ENCODE results near the gene TTC39B. TPM values are rescaled to one million over a fixed set of nuclear protein-coding genes. Genes with fewer than 3 reads are reported as not detected.

Gene TTC39B
- total RNA-seq, 1 experiment from 2014 or later, result 6.0 TPM

- intact Hi-C loops (cut with micrococcal nuclease; ENCODE audit: unreplicated experiment), result no loop called here
- CTCF ChIA-PET, result no interaction called here
- no peaks in the 10 kb centered on the region for H3K4me1 Mint-ChIP-seq (ENCODE audit: low read depth, unreplicated experiment)
- H3K4me3 Mint-ChIP-seq (ENCODE audit: low read depth, unreplicated experiment), result no peak overlapping the region
- no peaks in the 10 kb centered on the region for H3K36me3 Mint-ChIP-seq (ENCODE audit: insufficient read depth, unreplicated experiment)
- no peaks in the 10 kb centered on the region for H3K27me3 Mint-ChIP-seq (ENCODE audit: unreplicated experiment)
- no peak for DNase-seq
- no peak for TF ChIP-seq CTCF (IDR thresholded peaks at IDR 0.05; ENCODE audit: unreplicated experiment)
- no peak overlapping the region for H3K27ac Mint-ChIP-seq (ENCODE audit: unreplicated experiment)
- no TSS peak for BruUV-seq (replicated peaks)
- H3K9me3 Mint-ChIP-seq (ENCODE audit: low read depth, unreplicated experiment), result no peaks in the 10 kb centered on the region
These were observed 38.7 kb downstream of the TTC39B start for GRCh38 chr9:15268317-15268716.

GRCh38 chr9:15264918-15265317 is 42.1 kb downstream of the TTC39B start:
- H3K36me3 Mint-ChIP-seq (ENCODE audit: insufficient read depth, unreplicated experiment), result no peaks in the 10 kb centered on the region
- H3K4me1 Mint-ChIP-seq (ENCODE audit: low read depth, unreplicated experiment), result no peaks in the 10 kb centered on the region
- intact Hi-C loops (cut with micrococcal nuclease; ENCODE audit: unreplicated experiment), result no loop called here
- DNase-seq, result no peak
- no peak for TF ChIP-seq CTCF (IDR thresholded peaks at IDR 0.05; ENCODE audit: unreplicated experiment)
- BruUV-seq (replicated peaks), result no TSS peak
- H3K4me3 Mint-ChIP-seq (ENCODE audit: low read depth, unreplicated experiment), result no peak overlapping the region
- no peak overlapping the region for H3K27ac Mint-ChIP-seq (ENCODE audit: unreplicated experiment)
- H3K9me3 Mint-ChIP-seq (ENCODE audit: low read depth, unreplicated experiment), result no peaks in the 10 kb centered on the region
- no peaks in the 10 kb centered on the region for H3K27me3 Mint-ChIP-seq (ENCODE audit: unreplicated experiment)
- CTCF ChIA-PET, result no interaction called here

GRCh38 chr9:15262581-15262980 is 44.4 kb downstream of the TTC39B start:
- H3K27ac Mint-ChIP-seq (ENCODE audit: unreplicated experiment), result no peak overlapping the region
- CTCF ChIA-PET, result no interaction called here
- DNase-seq, result no peak
- intact Hi-C loops (cut with micrococcal nuclease; ENCODE audit: unreplicated experiment), result no loop called here
- H3K4me3 Mint-ChIP-seq (ENCODE audit: low read depth, unreplicated experiment), result no peak overlapping the region
- TF ChIP-seq CTCF (IDR thresholded peaks at IDR 0.05; ENCODE audit: unreplicated experiment), result no peak
- no peaks in the 10 kb centered on the region for H3K4me1 Mint-ChIP-seq (ENCODE audit: low read depth, unreplicated experiment)
- H3K9me3 Mint-ChIP-seq (ENCODE audit: low read depth, unreplicated experiment), result no peaks in the 10 kb centered on the region
- H3K27me3 Mint-ChIP-seq (ENCODE audit: unreplicated experiment), result no peaks in the 10 kb centered on the region
- no peaks in the 10 kb centered on the region for H3K36me3 Mint-ChIP-seq (ENCODE audit: insufficient read depth, unreplicated experiment)
- BruUV-seq (replicated peaks), result no TSS peak

GRCh38 chr9:15256426-15256825 is 50.6 kb downstream of the TTC39B start:
- no peaks in the 10 kb centered on the region for H3K36me3 Mint-ChIP-seq (ENCODE audit: insufficient read depth, unreplicated experiment)
- H3K9me3 Mint-ChIP-seq (ENCODE audit: low read depth, unreplicated experiment), result no peaks in the 10 kb centered on the region
- H3K4me3 Mint-ChIP-seq (ENCODE audit: low read depth, unreplicated experiment), result no peak overlapping the region
- no peak for DNase-seq
- BruUV-seq (replicated peaks), result no TSS peak
- no peaks in the 10 kb centered on the region for H3K27me3 Mint-ChIP-seq (ENCODE audit: unreplicated experiment)
- peaks cover 14% of the 10 kb centered on the region for H3K4me1 Mint-ChIP-seq (ENCODE audit: low read depth, unreplicated experiment)
- TF ChIP-seq CTCF (IDR thresholded peaks at IDR 0.05; ENCODE audit: unreplicated experiment), result no peak
- intact Hi-C loops (cut with micrococcal nuclease; ENCODE audit: unreplicated experiment), result no loop called here
- no peak overlapping the region for H3K27ac Mint-ChIP-seq (ENCODE audit: unreplicated experiment)
- CTCF ChIA-PET, result no interaction called here

GRCh38 chr9:15253786-15254185 is 53.2 kb downstream of the TTC39B start:
- CTCF ChIA-PET, result no interaction called here
- no peak for DNase-seq
- Mint-ChIP-seq H3K36me3 (ENCODE audit: insufficient read depth, unreplicated experiment) (no peaks in the 10 kb centered on the region), H3K4me3 (ENCODE audit: low read depth, unreplicated experiment) (no peak overlapping the region), H3K27me3 (ENCODE audit: unreplicated experiment) (no peaks in the 10 kb centered on the region), H3K4me1 (ENCODE audit: low read depth, unreplicated experiment) (peaks cover 14% of the 10 kb centered on the region), H3K9me3 (ENCODE audit: low read depth, unreplicated experiment) (no peaks in the 10 kb centered on the region), H3K27ac (ENCODE audit: unreplicated experiment) (no peak overlapping the region)
- intact Hi-C loops (cut with micrococcal nuclease; ENCODE audit: unreplicated experiment), result no loop called here
- no TSS peak for BruUV-seq (replicated peaks)
- TF ChIP-seq CTCF (IDR thresholded peaks at IDR 0.05; ENCODE audit: unreplicated experiment), result no peak

Data from Calu3 (cell line).